G401.6 (cell line): ENCODE data around the gene BNIP2.
"Not testable (repeated sequence)": the region's sequence is repeated elsewhere in the genome, so short reads cannot be mapped to it uniquely, and the experiment has no call there.

Source experiments
- FAIRE-seq: peaks from 2 replicates; lab custom pipeline; 2012; peaks lifted over from hg19 to GRCh38; lab: Jason Lieb, UNC

BNIP2 gene

DNA sequence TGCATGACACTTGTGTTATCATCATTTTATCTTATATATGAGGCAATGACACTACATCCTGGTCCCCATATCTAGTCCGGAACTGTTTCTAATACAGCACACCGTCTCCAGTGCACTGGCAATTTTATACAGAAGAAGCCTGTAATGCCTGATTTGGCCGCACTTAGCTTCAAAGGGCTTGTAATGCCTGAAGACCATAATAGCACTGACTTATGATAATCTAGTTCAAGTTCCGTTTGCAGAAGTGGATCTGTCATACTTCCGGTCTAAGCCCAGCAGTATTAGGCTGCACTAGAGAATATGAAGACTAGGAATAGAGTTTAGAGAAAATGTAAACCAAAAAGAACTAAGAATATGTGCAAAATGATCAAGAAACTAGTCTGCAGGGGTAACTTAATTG, 1.3 kb downstream of the BNIP2 start:
- no peak for FAIRE-seq

DNA sequence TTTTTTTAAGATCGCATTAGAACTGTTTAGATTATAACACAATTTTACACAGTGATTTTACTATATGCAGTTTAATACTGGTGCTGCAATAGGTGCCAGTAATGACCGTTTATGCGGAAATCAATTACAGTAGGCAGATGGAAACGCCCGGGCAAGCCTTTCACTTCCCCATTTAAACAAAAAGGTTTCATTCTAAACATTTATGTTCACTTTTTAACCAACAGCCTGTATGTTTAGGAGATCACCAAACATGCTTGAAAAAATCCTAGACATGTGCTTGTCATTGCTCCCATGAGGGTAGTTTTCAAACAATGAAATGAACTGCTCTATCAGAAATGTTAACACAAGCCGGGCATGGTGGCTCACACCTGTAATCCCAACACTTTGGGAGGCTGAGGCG, 2.7 kb downstream of the BNIP2 start:
- FAIRE-seq = no peak

DNA sequence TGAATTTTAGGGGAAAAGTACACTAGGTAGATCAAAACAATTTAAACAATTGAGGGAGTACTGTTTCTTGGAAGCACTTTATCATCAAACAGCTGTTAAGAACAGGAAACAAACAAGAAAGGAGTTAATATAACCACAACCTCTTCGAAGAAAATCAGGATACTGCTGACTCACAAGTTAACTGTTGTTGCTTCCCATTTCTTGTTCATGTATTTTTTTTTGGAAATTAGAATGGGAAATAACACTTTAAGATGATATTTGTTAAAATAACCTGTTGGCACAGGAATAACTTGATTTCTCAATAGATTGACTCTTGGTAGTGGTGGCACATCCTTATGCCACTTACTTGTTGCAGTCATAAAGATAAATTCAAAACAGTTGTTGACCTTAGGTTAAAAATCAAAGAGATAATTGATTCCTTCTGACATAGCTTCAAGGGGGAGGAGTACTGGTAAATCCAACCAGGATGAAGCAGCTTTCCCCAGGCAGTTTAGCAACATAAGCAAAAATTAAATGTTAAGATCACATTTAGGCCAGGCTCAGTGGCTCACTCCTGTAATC, 3.3 kb downstream of the BNIP2 start:
- FAIRE-seq = no peak

DNA sequence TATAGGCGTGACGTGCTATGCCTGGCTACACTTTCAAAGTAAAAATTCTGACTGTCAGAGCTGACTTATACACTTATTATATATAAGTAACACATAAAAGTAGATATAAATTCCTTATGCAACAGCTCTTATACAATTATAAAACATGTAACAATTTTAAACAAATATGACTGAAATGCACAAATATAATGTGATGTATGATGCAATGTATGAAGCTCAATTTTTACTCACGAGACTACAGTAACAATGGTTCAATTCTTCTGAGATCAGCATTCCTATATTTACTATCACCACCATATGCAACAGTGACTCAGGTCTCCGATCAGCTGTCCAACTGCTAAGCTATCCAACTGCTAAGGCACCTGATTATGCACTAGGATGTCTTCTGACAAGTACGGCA, 8.2 kb downstream of the BNIP2 start:
- no peak for FAIRE-seq

DNA sequence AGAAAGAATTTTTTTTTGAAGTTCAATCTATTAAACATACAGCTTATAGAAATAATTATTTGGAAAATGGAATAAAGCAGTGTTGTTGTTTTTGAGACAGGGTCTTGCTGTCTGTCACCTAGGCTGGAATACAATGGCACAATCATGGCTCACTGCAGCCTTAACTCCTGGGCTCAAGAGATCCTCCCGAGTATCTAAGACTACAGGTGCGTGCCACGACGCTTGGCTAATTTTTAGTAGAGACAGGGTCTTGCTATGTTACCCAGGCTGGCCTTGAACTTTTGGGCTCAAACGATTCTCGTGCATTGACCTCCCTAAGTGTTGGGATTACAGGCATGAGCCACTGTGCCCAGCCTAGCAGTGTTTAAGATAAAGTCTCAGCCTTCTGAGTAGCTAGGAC, 8.8 kb downstream of the BNIP2 start:
- FAIRE-seq = no peak

DNA sequence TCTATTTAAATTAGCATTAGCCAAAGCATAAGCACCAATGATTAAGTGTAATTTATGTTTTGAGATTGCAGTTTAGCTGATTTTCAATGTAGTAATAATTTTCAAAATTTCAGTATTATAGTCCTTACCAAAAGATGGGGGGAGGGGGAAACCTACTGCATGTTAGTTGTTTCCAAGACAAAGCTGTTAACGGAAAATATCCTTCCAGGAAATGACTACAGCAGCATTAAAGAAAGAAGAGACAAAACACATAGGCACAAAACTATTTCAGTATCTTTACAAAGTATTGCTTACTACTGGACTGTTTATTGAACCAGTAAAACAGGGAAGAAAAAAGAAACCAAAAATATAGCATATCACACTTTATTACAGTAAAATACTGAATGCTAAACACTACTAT, 10.5 kb downstream of the BNIP2 start:
- no peak for FAIRE-seq

DNA sequence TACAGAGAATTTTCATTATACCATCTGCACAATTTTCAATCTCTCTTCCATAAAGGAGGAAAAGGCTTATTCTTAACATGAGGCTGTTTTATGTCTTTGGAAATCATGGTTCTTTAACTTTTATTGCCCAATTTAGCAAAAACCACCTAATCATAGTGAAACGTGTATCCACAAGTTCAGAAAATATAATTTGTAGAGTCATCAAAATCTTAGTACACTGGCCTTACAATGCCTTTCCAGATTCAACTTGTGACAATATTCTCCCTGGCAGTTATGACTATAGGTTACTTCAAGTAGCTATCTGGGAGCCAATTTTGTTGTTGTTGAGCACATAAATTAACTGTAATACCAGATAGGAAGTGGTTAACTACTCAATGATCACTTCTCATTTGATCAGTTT, 10.9 kb downstream of the BNIP2 start:
- FAIRE-seq = no peak

DNA sequence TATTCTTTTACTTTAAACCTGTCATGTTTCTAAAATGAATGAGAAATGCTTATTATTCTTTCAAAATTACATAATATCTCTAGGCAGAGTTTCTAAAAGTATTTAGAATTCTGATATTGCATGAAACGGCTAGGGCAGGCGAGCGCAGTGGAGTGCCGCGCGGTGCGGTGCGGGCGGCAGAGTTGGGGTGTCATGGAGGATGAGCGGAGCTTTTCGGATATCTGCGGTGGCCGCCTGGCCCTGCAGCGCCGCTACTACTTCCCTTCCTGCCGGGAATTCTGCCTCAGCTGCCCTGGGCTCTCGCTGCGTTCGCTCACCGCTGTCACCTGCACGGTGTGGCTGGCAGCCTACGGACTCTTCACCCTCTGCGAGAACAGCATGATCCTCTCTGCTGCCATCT, 12.6 kb downstream of the BNIP2 start:
- FAIRE-seq = no peak

DNA sequence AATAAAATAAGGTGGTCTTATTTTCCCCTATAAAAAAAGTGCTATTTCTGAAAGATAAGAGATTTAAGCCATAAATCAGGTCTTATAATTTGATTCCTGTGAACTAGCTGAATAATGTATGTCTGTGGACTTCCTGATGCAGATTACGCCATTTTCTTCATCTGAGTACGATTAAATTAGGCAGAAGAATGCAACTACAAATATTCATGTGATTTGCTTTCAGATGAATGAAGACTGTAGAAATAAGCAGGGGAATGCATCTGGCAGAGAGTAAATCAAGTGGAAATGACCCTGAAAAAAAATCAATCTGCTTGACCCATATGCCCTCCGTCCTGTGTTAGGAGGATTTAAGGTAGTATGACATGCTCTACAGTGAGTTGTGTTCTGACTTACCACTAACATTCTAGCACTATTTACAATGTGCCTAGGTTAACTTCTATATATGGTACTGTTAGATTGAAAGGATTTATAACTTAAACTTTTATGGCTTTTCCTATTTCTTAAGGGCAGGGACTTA, 14.7 kb downstream of the BNIP2 start:
- no peak for FAIRE-seq

DNA sequence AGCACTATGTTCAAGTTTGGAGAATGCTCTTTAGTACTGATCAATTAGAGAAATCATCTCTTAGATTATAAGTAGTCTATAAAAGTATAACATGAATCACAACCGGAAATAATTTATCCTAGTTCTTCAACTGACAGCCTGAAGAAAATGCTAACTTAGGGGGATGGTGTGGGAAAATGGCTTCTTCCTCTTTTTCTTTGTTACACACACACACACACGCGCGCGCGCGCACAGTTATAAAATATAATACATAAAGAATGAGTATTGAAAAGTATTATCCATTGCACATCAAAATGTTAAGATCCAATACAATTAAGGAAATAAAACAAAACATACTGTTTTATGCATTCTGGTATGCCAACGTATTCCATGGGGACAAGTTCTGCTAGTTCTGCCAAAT, 20.6 kb downstream of the BNIP2 start:
- FAIRE-seq = no peak

DNA sequence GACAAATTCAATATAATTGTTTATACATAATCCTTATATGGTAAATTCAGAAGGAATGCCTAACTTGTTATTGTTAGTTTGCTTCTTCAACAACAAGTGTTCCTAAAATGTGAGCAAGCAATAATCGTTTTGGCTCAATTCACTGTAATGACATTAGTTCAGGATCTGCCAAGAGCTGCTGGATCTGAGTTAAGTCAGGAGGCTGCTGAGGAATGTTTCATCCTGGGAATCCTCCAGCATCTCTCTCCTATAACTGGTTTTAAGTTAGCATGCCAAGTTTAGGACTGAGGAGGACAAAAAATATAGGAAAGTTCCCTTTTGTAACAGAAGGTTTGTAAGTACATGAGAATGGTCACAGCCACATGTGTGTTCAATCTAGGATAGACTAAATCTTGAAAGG, 26.9 kb downstream of the BNIP2 start:
- FAIRE-seq = no peak

DNA sequence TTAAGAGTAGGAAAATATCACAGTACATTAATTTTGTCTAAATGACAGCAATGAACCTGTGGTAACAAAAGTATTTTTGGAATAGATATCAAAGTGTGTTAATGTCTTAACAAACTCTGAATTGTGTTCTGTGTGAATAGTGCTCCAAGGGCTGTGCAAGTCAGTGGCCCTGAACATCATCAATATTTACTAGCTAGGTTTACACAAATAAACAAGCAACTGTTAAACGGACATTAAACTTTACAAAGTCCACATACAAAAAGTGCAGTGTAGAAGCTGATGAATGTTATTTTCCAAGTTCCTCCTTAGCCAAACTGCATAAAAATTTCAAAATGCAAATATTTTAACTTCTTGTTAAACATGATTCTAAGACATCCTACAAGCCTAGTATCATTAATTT, 29.8 kb downstream of the BNIP2 start:
- FAIRE-seq = no peak

DNA sequence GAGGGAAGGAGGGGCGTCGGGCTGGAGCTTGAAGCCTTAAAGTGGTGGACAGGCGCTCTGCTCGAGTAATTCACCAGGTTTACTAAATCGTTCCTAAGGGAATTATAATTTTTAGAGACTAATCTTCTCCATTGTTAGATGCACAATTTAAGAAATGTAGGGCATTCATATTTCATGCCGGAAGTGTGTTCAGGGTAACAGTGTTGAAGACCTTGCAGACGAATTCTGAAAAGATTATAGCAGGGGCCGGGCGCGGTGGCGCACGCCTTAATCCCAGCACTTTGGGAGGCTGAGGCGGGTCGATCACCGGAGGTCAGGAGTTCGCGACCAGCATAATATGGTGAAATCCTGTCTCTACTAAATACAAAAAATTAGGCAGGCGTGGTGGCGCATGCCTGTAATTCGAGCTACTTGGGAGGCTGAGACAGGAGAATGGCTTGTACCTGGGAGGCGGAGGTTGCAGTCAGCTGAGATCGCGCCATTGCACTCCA, 31.4 kb downstream of the BNIP2 start:
- no peak for FAIRE-seq

DNA sequence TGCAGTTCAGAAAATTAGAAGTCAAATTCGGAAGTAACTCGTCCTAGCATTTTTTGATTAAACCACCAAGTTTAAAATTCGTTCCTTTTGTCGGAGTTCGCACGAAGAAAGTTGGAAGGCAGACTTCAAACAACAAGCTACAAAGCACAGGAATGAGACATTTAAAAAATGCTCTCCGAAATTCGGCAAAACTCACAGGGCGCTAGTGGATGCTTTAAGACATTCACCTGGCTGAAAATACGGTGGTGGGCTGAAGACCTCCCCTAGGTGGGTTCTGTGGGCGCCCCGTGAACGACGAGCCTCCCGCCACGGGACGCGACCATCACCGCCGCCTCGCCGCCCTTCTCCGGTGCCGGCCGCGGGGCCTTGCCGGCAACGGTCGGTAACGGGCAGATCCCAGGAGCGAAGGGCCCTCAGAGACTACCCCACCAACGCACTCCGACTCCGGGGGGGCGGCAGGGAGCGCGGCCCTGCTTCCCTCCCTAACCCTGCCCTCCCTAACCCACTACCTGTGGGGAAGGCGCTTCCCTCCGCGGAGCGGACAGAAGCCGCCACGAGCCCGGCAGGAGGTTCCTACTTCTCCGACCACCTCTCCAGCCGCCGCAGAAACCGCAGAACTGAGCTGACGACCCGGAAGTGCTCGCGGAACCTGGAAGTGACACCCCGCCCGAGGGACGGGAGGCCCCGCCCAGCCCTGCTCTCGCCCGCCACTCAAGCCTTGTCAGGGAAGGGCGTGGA, 32.1 kb downstream of the BNIP2 start, which contains the start of gene GTF2A2:
TSS of gene GTF2A2 (minus strand) at position 619 of the 738 bp plus-strand sequence. CDS start 5,238 bp downstream, outside the sequence.
- peak; percentile 97 for FAIRE-seq

DNA sequence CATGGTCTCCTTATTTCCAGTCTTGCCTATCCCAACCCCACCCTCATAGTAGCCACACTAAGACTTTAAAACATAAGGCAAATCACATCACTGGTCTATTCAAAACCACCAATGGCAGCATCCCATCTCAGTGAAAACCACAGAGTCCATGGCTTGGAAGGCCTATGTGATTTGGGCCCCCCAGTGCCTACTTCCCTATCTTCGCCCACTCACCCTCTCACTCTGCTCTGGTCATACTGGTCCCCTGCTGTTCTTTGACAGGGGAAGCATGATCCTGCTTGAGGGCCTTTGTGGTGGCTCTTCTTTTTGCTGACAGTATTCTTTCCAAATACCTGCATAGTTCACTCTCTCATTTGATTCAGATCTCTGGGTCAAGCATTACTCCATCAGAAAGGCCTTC, 35.1 kb downstream of the BNIP2 start:
- FAIRE-seq = no peak

DNA sequence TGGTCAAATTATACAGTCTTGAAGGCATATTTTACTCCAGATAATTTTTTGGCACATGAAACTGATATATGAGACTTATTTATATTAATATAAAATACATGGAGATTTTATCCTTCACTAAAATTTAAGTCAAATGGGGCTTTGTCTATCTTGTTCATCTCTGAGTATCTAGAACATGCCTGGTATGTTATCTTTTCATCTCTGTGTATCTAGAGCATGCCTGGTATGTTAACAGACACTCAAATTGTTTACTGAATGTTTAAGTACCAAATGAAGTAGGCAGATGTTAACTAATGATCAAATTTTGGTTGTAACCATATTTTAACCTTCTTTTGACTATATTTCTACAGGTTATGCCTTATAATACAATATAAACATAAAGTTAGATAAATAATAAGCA, 39.5 kb downstream of the BNIP2 start:
- FAIRE-seq = no peak

DNA sequence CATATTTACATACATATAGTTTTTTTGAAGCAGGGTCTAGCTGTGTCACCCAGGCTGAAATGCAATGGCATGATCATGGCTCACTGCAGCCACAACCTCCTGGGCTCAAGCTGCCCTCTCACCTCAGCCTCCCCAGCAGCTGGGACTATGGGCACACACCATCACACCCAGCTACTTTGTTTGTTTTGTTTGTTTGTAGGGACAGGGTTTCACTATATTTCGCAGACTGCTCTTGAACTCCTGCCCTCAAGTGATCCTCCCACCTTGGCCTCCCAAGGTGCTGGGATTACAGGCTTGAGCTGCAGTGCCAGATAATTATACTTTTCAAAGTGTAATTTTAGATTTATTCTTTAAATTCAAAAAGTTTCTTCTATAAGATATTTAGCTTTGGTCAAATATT, 42.0 kb downstream of the BNIP2 start:
- FAIRE-seq = no peak

DNA sequence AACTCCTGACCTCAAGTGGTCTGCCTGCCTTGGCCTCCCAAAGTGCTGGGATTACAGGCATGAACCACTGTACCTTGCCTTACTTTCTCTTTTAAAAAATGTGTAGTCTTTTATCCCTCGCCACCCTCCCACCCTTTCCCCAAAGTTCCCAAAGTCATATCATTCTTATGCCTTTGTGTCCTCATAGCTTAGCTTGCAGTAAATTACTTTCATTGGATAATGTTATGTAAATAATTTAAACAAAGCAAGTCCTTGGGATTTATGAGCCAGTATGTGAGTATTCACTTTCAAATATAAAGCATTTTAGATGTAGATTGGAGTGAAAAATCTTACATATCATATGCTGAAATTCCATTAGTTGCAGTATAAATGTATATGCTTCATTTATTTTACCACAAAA, 42.8 kb downstream of the BNIP2 start:
- no peak for FAIRE-seq

DNA sequence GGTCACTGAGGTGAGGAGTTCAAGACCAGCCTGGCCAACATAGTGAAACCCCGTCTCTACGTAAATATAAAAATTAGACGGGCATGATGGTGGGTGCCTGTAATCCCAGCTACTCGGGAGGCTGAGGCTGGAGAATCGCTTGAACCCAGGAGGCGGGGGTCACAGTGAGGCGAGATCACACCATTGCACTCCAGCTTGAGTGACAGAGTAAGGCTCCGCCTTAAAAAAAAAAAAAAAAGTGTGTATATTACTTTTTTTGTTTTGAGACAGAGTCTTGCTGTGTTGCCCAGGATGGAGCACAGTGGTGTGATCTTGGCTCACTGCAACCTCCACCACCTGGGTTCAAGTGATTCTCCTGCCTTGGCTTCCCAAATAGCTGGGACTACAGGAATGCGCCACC, 43.3 kb downstream of the BNIP2 start:
- FAIRE-seq = not testable (repeated sequence)

DNA sequence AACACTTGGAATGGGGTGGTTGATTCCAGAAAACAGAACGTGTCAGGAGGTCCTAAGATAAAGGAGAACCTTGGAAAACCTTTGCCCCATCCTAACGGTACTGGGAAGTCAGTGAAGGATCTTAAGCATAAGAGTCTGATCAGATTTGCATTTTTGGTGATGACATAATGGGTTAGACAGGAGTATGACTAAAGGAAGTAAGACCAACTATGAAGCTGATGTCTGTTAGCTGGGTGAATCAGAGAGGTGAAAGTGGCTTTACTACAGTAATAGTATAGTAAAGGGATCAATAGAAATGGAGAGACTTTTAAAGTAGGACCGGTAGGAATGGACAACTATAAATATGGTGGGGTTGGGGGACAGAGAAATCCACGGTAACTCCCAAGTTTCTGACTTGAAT, 44.4 kb downstream of the BNIP2 start:
- FAIRE-seq = no peak

DNA sequence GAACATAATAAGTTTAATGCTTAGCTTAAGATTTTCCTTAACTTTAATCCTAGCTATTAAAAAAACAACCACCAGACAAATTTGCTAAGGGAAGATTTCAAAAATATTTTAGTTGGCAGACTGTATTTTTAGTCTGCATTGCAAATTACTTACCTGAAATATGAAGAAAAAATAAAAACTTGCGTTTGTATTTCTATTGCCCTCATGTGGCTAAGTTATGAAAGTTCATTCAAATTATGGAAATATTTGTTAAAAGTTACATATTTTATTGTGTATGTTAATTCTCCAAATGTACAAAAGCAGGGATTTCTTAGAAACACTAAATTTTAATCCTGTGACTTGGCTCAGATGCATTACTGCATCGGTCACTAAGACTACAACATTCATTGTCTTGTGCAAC, 46.8 kb downstream of the BNIP2 start:
- peak; percentile 30 for FAIRE-seq

DNA sequence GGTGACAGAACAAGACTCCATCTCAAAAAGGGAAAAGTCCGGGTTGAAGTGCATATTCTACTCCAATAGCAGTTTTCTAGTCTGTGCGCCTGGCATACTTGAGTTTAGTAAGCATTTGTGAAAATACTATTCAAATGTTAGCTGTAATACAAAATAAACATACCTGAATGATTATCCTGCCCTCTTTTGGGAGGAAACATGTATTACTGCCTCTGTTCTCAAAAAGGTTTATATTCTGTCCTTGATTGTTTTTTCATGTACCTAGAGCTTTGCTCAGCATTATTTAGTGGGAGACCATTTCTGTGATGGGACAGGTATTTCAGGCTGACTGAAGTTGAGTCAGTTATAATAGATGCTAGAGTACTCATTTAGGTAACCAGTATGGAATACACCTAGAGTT, 51.6 kb downstream of the BNIP2 start:
- FAIRE-seq = not testable (repeated sequence)

DNA sequence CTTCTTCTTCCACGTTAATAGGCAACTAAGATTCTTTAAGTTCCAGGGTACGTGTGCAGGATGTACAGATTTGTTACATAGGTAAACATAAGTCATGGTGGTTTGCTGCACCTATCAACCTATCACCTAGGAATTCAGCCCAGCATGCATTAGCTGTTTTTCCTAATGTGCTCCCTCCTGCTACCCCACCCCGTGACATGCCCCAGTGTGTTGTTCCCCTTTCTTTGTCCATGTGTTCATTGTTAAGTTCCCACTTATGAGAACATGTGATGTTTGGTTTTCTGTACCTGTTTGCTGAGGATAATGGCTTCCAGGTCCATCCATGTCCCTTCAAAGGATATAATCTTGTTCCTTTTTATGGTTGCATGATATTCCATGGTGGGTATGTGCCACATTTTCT, 52.9 kb downstream of the BNIP2 start:
- FAIRE-seq = no peak

DNA sequence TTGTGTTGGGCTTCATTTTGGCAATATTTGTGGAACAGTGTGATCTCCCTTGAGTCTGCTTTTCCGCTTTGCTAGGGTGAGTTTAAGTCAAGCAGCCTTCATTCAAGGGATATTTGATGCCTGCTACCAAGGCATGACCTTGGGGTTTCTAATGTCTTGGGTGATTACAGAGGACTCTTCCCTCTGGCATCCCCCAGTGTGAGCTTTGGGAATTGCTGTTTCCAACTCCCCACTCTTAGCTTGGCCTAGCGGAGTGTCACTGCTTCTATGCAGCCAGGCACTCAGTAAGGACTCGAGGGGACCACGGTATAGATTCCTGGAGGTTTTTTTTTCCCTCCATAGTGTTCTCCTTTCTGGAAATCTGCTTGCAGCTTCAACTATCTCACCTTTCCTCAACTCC, 56.4 kb downstream of the BNIP2 start:
- FAIRE-seq = no peak
